Activated T-helper 9 cell treated with anti-CD3 and anti-CD28 coated beads, Interleukin-2, amount 50 U/mL, for 16 hours (primary cell): ENCODE data around the gene BIN1.

Source experiments
- DNase-seq: peaks from one replicate; pipeline ENCODE4 v3.0.0-alpha.2; 2020; ENCODE audit warnings: low read depth

Gene BIN1

DNA sequence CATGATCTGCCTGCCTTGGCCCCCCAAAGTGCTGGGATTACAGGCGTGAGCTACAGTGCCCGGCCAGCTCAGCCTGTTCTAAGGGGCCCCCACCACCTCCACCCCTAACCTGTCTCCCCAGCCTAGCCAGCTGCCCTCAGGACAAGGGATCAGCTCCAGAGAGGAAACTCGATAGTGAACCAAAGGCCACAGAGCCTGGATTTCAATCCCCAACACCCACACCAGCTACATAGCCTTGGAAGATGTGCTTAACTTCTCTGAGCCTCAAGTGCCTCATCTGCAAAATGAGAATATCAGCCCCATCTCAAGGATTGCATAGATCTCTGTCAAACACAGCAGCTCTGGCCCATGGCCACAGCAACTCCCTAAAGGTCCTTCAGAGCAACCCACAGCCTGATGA lies 32.0 kb downstream of the BIN1 start:
- no peak for DNase-seq

DNA sequence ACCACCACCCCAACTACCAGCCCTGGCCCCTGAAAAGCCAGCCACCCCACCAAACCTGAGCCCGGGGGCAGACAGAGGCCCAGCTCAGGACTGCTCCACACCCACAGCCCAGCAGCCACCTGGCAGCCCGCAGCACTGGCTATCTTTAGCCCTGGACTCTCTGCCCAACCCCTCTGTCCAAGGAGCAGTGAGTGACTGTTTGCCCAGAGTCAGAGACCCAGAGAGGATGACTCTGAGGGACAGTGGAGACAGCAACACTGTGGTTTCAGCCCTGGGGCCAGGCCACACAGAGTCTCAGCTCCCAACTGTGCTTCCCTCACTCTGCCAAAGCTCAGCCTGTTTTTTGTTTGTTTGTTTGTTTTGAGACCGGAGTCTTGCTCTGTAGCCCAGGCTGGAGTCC lies 32.6 kb downstream of the BIN1 start:
- no peak for DNase-seq

DNA sequence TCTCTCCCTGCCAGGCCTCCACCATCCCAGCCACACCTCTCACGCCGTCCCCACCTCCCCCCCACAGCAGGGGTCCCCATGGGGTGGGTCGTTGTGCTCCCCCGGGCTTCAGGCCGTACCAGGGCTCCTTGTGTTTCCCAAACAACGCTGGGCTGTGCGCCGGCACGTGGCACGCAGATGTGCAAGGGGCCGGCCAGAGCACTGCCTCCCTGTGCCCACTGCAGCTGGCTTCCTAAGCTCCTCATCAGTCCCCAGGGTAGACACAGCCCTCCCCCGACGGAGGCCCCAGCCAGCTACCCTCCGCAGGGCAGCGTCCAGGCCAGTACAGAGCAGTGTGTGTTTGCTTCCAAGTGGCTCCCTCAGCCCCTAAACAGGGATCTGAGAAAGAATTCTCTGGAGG lies 34.0 kb downstream of the BIN1 start:
- no peak for DNase-seq

DNA sequence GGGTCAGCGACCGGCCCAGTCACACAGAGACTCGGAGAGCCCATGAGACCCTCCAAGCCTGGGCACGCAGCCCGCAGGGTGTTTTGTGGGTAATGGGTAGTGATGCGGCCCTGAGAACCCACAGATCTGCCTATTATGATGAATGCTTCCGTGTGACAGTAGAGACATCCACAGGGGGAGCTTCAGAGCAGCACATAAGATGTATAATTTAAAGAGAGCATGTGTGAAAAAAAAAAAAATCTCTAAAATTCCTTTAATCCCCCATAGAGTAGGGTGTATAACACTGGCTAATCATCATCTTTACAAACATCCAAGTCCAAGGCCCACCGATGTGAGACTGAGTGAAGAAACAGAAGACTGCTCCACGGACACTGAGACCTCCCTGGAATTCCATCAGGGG lies 34.6 kb downstream of the BIN1 start:
- no peak for DNase-seq

DNA sequence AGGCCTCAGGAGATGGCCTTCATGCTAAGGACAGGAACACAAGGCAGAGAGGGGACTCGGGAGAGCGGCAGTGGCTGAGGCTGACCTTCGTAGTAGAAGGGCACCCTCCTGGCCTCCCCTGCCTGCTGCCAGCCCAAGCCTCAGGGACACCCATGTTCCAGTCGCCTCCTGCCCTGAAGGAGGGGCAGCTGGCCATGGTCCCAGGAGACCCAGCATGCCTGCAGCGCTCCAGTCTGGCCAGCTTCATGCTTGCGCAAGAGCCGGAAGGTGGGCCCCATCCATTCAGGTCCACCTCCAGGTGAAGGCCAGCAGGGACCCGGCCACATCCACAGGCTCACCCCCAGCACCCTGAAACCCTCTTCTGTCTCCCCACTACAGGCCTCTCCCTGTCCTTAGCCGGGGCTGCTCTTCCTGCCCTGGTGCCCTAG lies 35.0 kb downstream of the BIN1 start:
- DNase-seq = no peak

DNA sequence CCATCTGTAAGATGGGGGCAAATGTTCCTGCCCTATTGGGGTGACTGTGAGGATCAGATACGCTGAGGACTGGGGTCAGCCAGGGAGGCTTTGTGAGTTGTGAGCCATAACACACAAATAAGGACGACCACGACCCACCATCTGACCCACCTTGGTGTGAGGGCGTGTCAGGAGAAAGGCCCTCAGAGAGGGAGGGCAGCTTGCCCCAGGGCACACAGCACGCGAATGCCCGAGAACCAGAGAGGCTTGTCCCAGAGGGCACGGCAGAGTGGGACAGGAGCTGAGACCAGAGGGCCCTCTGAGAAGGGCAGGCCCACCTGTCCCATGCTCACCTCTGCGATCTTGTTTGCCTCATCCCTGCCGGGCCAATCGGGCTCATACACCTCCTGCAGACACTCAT lies 36.7 kb downstream of the BIN1 start:
- DNase-seq = no peak

DNA sequence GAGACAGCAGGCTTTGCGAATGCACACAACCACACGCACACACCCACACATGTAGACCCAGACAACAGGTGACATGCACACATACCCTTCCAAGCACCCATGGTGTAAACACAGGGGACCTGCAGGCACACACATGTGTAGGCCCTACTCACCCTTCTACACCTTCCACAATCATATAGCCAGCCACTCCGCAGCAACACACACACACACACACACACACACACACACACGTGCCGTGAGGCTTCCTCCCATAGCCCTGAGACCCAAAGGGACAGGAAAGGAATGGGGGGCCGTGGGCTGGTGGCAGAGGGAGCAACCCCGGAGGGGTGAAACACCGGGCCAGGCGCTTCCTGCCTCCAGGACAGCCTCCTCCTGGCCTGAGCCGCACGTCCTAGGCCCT lies 37.4 kb downstream of the BIN1 start:
- no peak for DNase-seq

DNA sequence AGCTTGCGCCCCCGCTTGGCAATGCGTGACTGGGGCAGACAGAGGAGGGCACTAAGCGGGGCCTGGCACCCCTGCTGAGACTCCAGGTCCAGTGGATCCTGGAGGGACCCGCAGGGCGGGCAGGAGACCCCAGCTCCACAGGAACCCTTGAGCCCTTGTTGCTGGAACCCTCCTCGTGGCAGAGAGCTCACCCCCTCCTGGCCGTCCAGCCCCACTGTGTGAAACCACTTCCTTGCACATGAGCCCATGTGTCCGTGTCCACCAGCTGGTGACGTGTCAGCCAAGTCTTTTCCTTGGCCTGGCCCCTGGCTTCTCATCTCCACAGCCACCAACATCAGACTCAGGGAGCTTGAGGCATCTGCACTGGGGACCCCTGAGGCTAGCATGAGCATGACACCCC lies 38.0 kb downstream of the BIN1 start:
- no peak for DNase-seq

DNA sequence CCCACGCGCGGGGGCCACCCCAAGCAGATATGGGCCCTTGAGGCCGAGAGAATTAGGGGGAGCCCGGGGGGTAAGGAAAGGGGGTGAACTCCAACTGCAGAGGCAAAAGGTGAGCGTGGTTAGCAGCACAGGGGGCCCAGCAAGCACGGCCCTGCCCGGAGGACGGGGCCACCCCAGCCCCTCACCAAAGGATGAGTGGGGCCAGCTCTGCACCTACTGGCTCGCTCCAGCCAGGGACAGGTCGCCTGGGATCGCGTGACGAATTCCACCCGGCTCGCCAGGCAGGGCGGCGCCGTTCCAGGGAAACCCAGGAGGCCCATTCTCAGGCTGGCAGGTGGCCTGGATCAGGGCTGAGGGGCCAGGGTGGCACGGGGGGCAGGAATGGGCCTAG lies 38.6 kb downstream of the BIN1 start:
- no peak for DNase-seq

DNA sequence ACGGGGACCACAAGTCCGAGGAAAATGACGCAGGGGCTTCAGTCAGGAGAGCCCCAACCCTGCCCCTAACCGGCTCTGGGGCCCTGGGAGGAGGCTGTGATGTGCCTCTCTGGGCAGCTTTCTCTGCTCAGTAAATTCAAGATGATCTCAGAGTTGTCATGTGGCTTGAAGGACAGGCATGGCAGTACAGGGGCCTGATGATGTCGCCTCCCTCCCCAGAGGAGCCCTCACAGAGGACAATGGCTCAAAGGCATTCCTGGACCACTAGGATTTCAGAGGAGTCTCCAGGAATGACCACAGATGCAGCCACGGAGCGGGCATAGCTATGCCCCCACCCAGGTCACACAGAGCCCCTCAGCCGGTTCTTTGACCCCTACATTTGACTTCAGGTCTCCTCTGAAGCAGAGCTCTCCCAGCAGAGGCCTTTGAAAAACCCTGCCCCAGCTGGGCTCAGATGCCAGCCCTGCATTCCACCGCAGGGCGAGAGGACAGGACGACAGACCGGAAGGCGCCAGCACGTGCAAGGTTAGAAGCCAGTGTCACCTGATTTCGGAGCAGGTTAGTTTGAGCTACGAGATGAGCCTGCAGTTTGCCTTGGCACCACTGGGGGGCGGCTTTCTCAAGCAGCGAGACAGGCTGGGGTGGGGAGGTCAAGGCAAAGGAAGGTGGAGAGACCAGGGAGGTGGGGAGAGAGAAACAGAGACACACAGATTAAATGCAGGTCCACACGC lies 39.2 kb downstream of the BIN1 start:
- peak; percentile 50 for DNase-seq

DNA sequence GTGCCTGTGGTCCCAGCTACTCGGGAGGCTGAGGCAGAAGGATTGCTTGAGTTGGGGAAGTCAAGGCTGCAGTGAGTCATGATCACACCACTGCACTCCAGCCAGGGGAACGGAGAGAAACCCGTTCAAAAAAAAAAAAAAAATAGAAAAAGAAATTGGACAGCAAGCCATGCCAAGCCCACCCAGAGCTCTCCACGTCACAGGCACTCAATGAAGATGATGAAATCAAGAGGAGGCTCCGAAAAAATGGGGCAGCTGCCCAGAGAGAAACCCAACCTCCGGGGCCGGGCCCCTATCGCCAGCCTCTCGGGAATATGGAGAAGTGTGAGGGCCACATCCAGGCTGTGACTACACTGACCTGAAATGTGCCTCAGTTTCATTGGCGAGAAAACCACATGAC lies 40.0 kb downstream of the BIN1 start:
- DNase-seq = no peak

DNA sequence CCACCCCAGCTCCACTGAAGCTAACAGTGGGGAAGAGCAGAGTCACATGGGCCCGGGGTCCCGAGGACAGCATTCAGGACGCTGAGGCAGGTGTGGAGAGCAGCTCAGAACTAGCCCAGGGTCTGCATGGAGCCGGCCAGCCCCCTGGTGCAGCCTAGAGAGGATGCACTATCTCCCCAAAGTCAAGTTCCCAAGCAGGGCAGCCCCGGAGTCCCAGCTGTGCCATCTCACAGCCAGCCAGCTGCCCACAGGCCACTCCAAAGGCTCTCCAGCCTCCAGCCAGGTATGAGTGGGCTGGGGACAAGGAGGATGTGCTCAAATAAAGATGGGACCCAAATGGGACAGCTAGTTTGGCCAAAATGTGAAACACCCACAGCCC lies 41.0 kb downstream of the BIN1 start:
- DNase-seq = no peak

DNA sequence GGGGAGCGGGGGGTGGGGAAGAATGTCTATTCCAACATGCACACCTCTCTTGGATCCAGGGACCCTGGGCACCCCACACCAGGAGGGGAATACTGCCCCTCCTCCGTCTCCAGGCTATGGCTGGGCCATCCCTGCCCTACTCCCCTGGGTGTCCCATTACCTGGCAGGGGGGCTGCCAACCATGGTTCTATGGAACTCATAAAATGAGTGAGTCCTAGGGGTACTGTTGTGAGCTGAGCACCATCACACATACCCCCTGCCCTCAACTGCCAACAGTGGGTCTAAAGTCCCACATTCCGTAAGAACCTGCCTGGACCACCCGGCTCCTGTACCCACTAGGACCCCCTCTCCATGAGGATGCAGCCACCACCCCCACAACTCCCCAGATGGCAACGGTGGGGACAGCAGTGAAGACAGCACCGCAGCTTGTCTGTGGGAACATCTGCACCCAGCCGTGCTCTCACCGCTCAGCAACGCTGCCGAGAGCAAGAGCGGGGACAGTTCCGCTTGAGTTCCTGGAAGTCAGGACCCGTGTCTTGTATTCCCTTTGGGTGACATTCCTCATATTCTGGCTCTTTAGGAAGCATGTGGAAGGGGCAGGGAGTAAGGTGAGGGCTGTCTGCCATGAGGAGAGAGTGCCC lies 41.5 kb downstream of the BIN1 start:
- no peak for DNase-seq

DNA sequence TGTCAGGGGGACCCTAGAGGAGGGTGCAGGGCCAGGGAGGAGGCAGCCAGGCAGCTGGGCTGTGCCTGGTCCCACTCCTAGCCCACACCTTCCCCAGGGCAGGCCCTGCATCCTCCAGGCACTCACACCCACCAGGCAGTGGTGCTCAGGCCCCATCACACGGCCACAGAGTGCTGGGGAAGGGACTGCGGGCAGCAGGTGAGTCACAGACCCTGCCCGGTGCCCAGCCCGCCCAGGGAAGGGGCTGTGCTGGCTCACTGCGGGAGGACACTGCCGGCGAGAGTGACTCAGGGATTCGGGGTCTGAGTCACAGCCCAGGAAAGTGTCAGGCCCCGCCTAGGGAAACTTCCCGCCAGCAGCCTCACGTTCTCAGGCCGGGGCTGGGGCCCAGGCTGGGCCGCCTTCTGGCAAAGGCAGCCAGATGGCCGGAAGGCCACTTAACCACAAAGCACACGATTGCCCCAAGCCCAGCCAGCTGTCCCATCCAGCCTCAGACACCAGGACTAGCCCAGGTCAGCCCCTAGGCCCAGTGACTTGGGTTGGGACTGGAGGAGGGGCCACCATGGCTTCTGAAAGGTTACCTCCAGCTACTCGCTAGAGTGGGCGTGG lies 42.2 kb downstream of the BIN1 start:
- peak; percentile 73 for DNase-seq

DNA sequence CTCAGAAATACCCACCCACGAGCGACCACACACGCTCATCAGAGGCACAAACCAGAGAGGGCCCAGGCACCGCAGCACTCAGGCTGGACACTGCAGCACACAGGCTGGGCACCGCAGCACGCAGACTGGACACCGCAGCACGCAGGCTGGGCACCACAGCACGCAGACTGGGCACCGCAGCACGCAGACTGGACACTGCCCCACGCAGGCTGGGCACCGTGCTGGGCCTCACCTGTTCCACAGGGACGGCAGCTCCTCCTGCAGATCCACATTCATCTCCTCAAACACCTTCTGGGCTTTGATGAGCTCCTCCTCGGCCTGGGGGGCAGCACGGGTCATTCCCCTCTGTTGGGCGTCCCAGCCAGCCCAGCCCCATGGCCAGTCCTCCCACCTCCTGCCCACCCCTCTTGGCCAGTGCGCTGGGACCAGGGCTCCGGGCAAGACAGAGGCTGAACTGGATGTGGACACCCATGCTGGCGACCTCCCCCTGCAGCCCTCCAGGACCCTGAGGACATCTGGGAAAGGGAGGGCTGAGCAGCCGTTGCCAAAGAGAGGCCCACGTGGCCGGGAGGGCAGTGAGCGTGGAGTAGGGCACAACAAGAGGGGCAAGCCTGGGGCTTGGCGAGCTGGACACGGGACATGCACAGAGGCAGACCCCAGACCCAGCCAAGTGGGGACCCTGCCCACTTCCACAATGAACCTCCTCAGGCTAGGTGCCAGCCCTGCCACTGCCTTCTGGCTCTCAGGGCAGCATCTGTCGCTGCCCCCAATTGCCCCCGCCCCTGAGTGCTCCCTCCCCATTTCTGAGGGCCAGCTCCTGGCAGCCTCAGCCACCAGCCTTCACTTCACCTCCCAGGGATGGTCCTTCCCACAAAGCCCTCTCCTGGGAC lies 43.0 kb downstream of the BIN1 start:
- DNase-seq = no peak

DNA sequence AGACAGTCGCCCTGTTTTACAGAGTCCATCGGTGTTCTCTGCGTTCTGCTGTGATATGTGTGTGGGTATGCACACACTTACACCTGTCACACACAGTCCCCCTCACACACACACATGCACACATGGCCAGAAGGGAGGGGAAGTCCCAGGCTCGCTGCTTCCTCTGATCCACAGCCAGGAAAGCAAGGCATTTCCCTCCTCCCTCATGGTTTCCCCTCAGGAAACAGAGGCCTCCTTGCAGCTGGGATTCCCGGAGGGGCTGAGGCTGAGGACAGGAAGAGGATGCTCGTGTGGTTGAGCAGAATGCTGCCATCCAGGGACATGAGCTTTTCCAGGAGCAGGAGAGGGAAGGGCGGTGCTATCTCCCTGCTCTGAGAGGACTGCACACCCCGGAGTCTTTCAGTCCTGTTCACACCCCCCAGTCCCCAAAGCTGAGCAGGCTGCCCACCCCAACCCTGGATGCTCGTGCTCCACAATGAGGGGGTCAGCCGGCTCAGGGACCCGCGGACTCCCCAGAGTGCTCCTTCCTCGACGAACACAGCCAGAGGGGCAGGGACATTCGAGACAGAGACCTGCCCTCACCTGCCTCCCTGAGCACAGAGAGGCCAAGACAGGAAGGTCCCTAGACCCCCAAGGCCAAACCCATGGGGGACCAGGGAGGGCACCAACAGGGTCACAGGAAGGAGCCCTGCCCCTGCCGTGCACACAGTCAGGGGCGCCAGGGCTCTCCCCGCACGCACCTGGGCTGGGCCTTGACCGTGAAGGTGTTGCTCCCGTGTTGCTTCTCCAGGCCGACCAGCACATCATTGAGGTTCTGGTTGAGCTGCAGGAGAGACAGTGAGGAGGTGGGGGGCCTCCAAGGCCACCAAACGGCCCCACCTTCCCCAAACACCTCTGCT lies 45.3 kb downstream of the BIN1 start:
- DNase-seq = no peak

DNA sequence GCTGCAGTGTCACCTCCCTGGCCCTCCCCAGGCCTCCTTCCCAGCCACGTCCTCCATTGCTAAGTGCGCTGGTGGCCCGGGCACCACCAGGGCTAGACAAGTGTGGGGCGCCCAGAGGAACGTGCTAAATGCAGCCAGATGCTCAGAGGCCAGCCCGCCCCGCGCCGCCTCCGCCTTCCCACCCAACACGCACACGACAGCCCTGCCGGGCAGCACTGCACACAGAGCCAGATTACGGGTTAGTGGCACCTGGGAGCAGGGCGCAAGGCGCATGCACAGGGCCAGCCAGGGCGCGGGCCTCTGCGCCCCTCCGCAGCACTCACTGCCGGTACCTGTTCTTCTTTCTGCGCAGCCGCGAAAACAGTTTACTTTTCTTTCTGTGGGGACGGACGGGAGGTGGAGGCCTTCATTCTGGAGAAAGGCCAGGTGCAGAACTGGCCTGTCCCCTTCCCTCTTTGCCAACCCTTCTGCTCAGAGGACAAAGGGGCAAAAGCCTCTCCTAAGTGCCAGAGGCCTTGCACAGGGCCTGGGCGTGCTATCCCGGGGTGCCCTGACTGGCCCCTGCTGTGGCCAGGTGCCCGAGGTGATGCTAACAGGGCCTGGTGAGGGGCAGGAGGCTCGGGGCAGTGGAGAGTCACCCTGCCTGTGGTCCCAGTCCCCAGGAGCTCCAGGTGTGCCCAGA lies 46.5 kb downstream of the BIN1 start:
- no peak for DNase-seq

DNA sequence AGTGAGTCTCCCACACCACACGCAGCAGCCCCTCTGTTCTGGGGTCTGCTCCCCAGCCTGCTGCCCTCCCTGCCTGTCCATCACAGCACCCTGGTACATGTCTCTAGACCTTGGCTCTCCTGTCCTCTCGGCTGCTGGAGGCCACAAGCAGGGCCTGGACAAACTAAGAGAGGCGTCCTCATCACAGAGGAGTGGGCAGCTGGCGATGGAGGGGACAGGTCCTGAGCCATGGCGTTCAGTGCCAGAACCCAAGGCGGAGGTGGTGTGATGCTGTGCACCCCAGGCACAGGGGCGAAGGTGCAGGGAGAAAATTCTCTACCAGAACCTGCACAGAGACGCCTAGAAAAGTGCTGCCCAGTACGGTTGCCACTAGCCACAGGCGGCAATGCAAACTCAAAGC lies 47.4 kb downstream of the BIN1 start:
- DNase-seq = no peak

DNA sequence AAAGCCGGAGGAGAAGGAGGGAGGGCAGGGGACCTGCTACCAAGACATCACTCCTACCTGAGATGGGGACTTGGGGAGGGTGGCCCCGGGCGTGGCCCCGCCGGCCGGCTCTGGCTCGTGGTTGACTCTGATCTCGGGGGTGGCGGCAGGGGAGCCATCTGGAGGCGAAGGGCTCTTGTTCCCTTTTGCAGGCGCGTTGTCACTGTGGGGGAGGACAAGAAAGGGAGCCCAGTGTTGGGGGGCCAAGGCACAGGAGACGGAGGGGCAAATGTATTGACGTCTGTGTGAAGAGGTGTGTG lies 48.1 kb downstream of the BIN1 start:
- DNase-seq = no peak

DNA sequence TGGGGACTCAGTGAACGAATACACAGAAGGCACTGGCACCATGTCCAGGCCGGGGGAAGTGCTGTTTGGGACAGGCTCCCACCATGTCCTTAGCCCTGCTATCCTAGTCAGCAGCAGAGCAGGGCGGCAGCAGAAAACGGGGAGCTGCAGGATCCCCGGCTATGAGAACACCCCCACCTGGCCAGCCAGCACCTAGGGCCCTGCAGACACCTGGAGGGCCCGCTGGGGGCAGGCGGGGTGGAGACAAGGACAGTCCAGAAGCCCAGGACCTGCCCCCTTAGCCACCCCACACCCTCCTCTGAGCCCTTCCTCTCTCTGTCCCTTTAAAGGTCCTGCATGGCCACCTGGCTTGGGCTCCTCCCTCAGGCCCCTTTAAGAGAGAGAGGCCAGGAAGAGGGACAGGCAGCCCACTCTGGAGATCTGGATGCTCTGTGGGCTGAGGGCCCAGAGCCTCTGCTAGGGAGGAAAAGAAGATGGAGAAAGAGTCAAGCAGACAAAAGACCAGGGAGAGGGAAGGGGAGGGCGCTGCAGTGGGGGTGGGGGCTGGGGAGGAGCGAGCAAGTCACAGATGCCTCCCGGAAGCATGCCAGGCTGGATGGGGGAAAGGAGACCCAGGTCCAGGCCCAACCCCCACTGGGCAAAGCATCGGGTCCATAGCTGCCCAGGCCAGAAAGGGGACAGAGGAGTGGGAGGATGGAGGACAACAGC lies 48.6 kb downstream of the BIN1 start:
- DNase-seq = no peak
